ENCODE measurements around the gene DVL2.

Gene DVL2

DNA sequence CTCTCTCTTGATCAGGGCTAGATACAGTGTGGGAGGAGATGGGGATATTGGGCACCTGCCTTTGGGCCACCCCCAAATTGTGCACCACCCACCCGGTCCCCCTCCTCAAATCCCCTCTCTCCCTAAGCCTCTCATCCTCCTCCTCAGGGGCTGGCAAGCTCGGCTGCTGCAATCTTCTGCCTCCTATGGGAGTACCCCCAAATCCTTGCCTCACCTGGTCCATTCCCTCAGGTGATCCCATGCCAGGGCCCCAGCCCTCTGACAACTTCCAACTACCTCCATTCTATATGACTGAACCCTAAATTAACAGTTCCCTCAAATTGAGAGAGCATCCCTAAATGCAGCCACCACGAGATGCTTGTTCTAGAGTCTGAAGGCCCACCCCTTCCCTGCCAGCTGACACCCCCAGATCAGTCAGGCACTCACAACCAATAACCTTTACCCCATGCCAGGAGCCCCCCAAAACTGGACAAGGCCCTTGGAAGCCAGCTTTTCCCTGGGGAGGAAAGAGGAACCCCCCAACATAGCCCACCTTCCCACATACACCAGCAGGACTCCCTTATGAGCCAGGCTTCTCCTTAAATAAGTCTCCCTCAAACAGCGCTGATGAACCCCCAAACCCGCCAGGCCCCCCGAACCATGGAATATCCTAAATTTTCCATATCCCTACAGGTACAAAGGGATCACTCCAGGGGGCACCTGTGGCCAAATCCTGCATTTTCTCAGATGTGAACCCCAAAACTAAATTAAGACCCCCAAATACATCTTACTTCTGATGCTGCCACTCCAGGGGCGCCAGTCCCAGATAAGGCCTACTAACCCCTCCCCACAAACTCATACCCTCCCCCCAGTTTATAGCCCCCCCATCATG lies 17.8 kb downstream of the DVL2 start (continued):
- TF ChIP-seq, protein P1, sequence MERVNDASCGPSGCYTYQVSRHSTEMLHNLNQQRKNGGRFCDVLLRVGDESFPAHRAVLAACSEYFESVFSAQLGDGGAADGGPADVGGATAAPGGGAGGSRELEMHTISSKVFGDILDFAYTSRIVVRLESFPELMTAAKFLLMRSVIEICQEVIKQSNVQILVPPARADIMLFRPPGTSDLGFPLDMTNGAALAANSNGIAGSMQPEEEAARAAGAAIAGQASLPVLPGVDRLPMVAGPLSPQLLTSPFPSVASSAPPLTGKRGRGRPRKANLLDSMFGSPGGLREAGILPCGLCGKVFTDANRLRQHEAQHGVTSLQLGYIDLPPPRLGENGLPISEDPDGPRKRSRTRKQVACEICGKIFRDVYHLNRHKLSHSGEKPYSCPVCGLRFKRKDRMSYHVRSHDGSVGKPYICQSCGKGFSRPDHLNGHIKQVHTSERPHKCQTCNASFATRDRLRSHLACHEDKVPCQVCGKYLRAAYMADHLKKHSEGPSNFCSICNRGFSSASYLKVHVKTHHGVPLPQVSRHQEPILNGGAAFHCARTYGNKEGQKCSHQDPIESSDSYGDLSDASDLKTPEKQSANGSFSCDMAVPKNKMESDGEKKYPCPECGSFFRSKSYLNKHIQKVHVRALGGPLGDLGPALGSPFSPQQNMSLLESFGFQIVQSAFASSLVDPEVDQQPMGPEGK (CRISPR knock-in tag; IDR thresholded peaks at IDR 0.05; ENCODE audit: borderline replicate concordance): no peak
- no peak for TF ChIP-seq ZNF565 (CRISPR knock-in tag; conservative IDR thresholded peaks at IDR 0.05; ENCODE audit: low read depth)
- TF ChIP-seq SNAI2 (CRISPR knock-in tag; IDR thresholded peaks at IDR 0.05): no peak
- no peak for TF ChIP-seq RARB (CRISPR knock-in tag; IDR thresholded peaks at IDR 0.05)
- no peak for TF ChIP-seq ZFP30 (CRISPR knock-in tag; IDR thresholded peaks at IDR 0.05)
- no peak for TF ChIP-seq ZC3H10 (CRISPR knock-in tag; IDR thresholded peaks at IDR 0.05)
- no peak for TF ChIP-seq TCF4 (CRISPR knock-in tag; IDR thresholded peaks at IDR 0.05; ENCODE audit: borderline replicate concordance)
- TF ChIP-seq ESRRG (CRISPR knock-in tag; IDR thresholded peaks at IDR 0.05): no peak
- TF ChIP-seq GLIS3 (CRISPR knock-in tag; IDR thresholded peaks at IDR 0.05): no peak
- TF ChIP-seq ISL1 (CRISPR knock-in tag; IDR thresholded peaks at IDR 0.05): no peak

DNA sequence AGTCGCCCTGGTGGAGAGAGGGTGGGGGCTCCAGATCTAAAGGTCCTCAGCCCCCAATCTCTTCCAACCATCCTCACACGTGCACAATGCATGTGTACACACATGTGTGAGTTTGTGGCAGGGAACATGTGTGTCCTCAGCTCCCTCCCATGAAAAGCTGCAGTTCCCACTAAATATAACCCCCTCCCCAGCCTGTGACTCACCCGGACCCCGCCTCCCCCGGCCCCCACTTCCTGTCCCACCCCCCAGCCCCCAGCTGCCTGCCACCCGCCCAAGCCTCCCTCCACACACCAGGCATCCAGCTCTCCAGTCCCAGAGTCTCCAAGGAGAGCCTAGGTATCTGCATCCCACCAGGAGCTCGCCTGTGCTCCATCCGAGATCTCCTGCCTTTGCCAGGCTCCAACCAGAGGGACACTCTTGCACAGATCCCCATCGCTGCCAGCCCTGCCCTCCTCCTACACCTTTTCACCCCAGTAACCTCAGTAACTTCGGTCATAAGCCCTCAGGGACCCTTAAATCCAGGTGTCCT lies 18.6 kb downstream of the DVL2 start:
- TF ChIP-seq ZNF565 (CRISPR knock-in tag; conservative IDR thresholded peaks at IDR 0.05; ENCODE audit: low read depth) (no peak), ZC3H10 (CRISPR knock-in tag; IDR thresholded peaks at IDR 0.05) (no peak), ZNF70 (CRISPR knock-in tag; IDR thresholded peaks at IDR 0.05) (no peak), ZNF8 (CRISPR knock-in tag; IDR thresholded peaks at IDR 0.05) (no peak), ESRRG (CRISPR knock-in tag; IDR thresholded peaks at IDR 0.05) (no peak), ARNTL (CRISPR knock-in tag; IDR thresholded peaks at IDR 0.05; ENCODE audit: borderline replicate concordance, low read depth) (no peak), SNAI2 (CRISPR knock-in tag; IDR thresholded peaks at IDR 0.05) (no peak)
- ATAC-seq: 0 out of 3 replicates have a peak, but pooled peaks have one; percentile 4

DNA sequence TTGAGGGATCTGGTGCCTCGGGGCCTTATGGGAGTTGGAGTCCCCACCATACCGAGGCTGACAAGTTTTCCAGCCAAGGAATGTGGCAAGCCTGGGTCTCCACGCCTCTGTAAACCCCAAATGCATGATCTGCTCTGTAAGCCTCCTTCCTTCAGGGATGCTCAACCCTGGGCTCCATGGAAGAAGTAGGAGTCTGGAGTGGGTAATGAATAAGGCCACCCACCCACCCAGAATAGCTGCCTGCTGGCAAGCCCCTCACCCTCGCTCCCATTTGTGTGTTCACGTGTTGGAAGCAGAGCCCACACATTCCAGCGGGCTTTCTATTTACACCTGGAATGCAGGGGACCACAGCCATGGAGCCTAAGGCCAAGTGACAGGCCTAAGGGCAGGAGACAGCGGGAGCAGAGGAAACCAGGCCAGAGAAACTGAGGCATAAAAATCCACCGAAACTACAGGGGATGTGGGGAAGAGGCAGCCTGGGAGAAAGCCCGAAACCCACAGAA lies 19.1 kb downstream of the DVL2 start:
- no peak for ATAC-seq

More for the DNA sequence above, 19.1 kb downstream of the DVL2 start:
- no peak for TF ChIP-seq TCF4 (CRISPR knock-in tag; IDR thresholded peaks at IDR 0.05; ENCODE audit: borderline replicate concordance)
- no peak for TF ChIP-seq PPARA (CRISPR knock-in tag; IDR thresholded peaks at IDR 0.05; ENCODE audit: borderline replicate concordance)
- TF ChIP-seq, protein P2, sequence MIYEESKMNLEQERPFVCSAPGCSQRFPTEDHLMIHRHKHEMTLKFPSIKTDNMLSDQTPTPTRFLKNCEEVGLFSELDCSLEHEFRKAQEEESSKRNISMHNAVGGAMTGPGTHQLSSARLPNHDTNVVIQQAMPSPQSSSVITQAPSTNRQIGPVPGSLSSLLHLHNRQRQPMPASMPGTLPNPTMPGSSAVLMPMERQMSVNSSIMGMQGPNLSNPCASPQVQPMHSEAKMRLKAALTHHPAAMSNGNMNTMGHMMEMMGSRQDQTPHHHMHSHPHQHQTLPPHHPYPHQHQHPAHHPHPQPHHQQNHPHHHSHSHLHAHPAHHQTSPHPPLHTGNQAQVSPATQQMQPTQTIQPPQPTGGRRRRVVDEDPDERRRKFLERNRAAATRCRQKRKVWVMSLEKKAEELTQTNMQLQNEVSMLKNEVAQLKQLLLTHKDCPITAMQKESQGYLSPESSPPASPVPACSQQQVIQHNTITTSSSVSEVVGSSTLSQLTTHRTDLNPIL (CRISPR knock-in tag; IDR thresholded peaks at IDR 0.05; ENCODE audit: low read depth): no peak
- no peak for TF ChIP-seq BACH2 (CRISPR knock-in tag; IDR thresholded peaks at IDR 0.05; ENCODE audit: borderline replicate concordance)
- TF ChIP-seq ZFP3 (CRISPR knock-in tag; IDR thresholded peaks at IDR 0.05): no peak
- no peak for TF ChIP-seq GLIS3 (CRISPR knock-in tag; IDR thresholded peaks at IDR 0.05)
- TF ChIP-seq OSR1 (CRISPR knock-in tag; IDR thresholded peaks at IDR 0.05): no peak
- TF ChIP-seq RARB (CRISPR knock-in tag; IDR thresholded peaks at IDR 0.05): no peak
- no peak for TF ChIP-seq CSDC2 (CRISPR knock-in tag; IDR thresholded peaks at IDR 0.05)
- no peak for TF ChIP-seq ZNF8 (CRISPR knock-in tag; IDR thresholded peaks at IDR 0.05)
- TF ChIP-seq ISL1 (CRISPR knock-in tag; IDR thresholded peaks at IDR 0.05): no peak
- TF ChIP-seq ZC3H10 (CRISPR knock-in tag; IDR thresholded peaks at IDR 0.05): no peak
- TF ChIP-seq, protein P1 (CRISPR knock-in tag; IDR thresholded peaks at IDR 0.05; ENCODE audit: borderline replicate concordance): no peak
- TF ChIP-seq, protein P3, sequence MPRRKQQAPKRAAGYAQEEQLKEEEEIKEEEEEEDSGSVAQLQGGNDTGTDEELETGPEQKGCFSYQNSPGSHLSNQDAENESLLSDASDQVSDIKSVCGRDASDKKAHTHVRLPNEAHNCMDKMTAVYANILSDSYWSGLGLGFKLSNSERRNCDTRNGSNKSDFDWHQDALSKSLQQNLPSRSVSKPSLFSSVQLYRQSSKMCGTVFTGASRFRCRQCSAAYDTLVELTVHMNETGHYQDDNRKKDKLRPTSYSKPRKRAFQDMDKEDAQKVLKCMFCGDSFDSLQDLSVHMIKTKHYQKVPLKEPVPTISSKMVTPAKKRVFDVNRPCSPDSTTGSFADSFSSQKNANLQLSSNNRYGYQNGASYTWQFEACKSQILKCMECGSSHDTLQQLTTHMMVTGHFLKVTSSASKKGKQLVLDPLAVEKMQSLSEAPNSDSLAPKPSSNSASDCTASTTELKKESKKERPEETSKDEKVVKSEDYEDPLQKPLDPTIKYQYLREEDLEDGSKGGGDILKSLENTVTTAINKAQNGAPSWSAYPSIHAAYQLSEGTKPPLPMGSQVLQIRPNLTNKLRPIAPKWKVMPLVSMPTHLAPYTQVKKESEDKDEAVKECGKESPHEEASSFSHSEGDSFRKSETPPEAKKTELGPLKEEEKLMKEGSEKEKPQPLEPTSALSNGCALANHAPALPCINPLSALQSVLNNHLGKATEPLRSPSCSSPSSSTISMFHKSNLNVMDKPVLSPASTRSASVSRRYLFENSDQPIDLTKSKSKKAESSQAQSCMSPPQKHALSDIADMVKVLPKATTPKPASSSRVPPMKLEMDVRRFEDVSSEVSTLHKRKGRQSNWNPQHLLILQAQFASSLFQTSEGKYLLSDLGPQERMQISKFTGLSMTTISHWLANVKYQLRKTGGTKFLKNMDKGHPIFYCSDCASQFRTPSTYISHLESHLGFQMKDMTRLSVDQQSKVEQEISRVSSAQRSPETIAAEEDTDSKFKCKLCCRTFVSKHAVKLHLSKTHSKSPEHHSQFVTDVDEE (CRISPR knock-in tag; IDR thresholded peaks at IDR 0.05): no peak
- TF ChIP-seq, protein P4, sequence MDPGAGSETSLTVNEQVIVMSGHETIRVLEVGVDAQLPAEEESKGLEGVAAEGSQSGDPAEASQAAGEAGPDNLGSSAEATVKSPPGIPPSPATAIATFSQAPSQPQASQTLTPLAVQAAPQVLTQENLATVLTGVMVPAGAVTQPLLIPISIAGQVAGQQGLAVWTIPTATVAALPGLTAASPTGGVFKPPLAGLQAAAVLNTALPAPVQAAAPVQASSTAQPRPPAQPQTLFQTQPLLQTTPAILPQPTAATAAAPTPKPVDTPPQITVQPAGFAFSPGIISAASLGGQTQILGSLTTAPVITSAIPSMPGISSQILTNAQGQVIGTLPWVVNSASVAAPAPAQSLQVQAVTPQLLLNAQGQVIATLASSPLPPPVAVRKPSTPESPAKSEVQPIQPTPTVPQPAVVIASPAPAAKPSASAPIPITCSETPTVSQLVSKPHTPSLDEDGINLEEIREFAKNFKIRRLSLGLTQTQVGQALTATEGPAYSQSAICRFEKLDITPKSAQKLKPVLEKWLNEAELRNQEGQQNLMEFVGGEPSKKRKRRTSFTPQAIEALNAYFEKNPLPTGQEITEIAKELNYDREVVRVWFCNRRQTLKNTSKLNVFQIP (CRISPR knock-in tag; IDR thresholded peaks at IDR 0.05; ENCODE audit: borderline replicate concordance, low read depth): no peak
- no peak for TF ChIP-seq ZNF565 (CRISPR knock-in tag; conservative IDR thresholded peaks at IDR 0.05; ENCODE audit: low read depth)
- TF ChIP-seq ZNF70 (CRISPR knock-in tag; IDR thresholded peaks at IDR 0.05): no peak
- no peak for TF ChIP-seq SNAI2 (CRISPR knock-in tag; IDR thresholded peaks at IDR 0.05)
- no peak for TF ChIP-seq ZFP30 (CRISPR knock-in tag; IDR thresholded peaks at IDR 0.05)
- TF ChIP-seq, protein P5, sequence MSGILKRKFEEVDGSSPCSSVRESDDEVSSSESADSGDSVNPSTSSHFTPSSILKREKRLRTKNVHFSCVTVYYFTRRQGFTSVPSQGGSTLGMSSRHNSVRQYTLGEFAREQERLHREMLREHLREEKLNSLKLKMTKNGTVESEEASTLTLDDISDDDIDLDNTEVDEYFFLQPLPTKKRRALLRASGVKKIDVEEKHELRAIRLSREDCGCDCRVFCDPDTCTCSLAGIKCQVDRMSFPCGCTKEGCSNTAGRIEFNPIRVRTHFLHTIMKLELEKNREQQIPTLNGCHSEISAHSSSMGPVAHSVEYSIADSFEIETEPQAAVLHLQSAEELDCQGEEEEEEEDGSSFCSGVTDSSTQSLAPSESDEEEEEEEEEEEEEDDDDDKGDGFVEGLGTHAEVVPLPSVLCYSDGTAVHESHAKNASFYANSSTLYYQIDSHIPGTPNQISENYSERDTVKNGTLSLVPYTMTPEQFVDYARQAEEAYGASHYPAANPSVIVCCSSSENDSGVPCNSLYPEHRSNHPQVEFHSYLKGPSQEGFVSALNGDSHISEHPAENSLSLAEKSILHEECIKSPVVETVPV (CRISPR knock-in tag; IDR thresholded peaks at IDR 0.05): no peak
